Measurements from ENCODE around the gene XRCC1. TPM values are rescaled to one million over a fixed set of nuclear protein-coding genes. Genes with fewer than 3 reads are reported as not detected.

Gene XRCC1
- total RNA-seq, 2 experiments from 2014 or later = 29.4 to 32.4 TPM

DNA sequence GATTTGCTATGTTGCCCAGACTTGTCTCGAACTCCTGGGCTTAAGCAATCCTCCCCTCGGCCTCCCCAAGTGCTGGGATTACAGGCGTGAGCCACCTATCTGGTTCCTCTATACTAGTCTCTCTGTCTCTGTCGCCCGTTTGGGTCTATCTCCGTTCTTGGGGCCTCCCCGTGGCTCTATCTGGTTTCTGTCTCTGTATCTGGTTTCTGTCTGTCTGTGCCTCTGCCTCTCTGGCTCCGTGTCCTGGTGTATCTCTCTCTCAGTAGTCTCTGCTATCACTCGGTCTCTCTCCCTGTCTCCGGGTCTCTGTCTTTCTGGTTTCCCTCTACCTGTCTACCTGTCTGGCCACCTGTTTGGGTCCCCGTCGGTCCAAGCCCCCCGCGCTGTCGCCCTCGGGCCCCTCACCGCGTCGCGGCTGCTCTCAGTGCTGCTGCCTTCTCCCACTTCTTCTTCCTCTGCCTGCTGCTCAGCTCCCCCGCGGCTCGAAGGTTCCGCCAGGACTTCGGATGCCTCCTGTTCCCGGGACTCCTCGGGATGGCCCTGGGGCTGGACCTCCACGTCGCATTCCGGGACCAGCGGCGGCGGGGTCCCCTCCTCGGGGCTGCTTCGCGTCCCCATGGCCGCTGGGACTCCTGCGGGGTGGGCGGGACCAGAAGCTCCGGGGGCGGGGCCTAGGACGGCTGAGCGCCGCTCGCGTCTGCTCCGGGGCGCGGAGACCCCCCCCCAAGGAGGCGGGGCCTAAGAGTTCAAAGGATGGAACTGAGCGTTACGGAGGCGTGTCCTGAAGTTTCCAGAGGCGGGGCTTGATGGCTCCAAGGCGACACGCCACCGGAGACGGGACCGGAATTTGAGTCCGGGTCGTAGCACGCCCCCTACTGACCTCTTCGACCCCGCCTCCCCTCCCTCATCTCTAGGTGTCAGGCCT lies 71.6 kb downstream of the XRCC1 start:
- POLR2A ChIA-PET = interaction anchor here (0.8 to 1.7 kb wide), 7 partner anchors 16 to 93 kb away, joined by 3 to 6 read pairs (median 4); partner anchors contain the start of gene ZNF576
- CTCF ChIA-PET = interaction anchor here (1.0 to 5.1 kb wide), 8 partner anchors 10 to 71 kb away, joined by 3 to 39 read pairs (median 6); partner anchors contain the start of gene ETHE1
- intact Hi-C loops (cut with micrococcal nuclease) = loop anchor here (5.0 kb wide), 1 partner anchor 41 kb away; no protein-coding TSS in a partner anchor
- ATAC-seq (peak; percentile 97), DNase-seq (peak; percentile 100)
- Mint-ChIP-seq H3K27me3 (no peaks in the 10 kb centered on the region), H3K4me3 (peak overlapping the region; percentile 96), H3K27ac (peak overlapping the region; percentile 97), H3K36me3 (ENCODE audit: low read depth) (peaks cover 16% of the 10 kb centered on the region), H3K4me1 (ENCODE audit: low read depth) (peaks cover 18% of the 10 kb centered on the region), H3K9me3 (no peaks in the 10 kb centered on the region)
- TF ChIP-seq, protein P1, sequence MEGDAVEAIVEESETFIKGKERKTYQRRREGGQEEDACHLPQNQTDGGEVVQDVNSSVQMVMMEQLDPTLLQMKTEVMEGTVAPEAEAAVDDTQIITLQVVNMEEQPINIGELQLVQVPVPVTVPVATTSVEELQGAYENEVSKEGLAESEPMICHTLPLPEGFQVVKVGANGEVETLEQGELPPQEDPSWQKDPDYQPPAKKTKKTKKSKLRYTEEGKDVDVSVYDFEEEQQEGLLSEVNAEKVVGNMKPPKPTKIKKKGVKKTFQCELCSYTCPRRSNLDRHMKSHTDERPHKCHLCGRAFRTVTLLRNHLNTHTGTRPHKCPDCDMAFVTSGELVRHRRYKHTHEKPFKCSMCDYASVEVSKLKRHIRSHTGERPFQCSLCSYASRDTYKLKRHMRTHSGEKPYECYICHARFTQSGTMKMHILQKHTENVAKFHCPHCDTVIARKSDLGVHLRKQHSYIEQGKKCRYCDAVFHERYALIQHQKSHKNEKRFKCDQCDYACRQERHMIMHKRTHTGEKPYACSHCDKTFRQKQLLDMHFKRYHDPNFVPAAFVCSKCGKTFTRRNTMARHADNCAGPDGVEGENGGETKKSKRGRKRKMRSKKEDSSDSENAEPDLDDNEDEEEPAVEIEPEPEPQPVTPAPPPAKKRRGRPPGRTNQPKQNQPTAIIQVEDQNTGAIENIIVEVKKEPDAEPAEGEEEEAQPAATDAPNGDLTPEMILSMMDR (IDR thresholded peaks at IDR 0.05) = no peak

DNA sequence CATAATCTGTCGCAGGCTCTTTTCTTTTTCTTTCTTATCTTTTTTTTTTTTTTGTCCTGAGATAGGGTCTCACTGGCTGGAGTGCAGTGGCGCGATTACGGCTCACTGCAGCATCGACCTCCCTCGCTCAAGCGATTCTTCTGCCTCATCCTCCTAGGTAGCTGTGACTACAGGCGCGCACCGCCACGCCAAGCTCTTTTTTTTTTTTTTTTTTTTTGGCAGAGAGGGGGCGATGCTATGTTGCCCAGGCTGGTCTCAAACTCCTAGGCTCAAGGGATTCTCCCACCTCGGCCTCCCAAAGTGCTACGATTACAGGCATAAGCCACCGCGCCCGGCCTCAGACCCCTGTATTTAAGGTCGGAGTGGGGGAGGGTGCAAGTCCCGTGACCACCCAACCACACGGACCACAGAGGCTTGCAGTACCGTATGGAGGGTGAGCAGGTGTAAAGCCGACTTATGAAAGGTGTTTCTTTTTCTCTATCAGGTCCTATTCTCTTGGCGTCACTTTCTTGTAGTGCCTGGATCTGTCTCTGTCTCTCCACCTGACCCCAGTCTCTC lies 72.8 kb downstream of the XRCC1 start:
- H3K27ac Mint-ChIP-seq = no peak overlapping the region
- peak overlapping the region; percentile 96 for H3K4me3 Mint-ChIP-seq
- POLR2A ChIA-PET = no interaction called here

DNA sequence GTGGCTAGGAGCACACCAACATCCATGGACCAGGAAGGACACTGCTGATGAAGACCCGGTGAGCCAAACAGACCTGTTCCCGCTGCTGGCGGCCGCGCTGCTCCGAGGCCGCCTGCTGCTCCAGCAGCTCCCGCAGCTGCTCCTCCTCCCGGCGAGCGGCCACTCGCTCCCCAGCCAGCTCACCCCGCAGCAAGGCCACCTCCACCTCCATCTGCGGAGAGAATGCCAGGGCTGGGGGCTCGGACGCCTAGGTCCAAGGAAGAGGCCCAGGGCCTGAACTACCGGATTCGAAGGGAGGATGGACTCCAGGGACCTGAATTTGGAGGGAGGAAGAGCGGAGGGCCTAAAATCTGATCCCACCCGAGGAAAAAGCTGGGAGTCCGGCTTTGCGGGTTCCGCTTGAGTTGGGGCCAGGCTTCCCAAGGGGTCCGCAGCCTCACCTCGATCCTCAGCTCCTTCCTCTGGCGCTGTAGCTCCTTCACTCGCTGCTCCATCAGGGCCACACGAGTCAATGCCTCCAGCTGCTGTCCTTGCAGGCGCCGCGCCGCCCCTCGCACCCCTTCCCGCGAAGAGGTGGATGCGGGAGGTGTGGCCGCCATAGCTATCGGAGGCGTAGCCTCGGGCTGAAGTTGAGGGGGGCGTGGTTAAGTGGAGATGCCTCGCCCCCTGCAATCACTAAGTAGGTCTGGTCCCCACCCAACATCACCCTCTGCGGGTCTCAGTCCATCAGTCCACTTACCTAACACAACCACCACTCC lies 73.5 kb downstream of the XRCC1 start:
- CTCF ChIA-PET = interaction anchor here (0.9 to 5.1 kb wide), 2 partner anchors 18 to 54 kb away, joined by 3 to 39 read pairs; no protein-coding TSS in a partner anchor
- POLR2A ChIA-PET = interaction anchor here (0.8 kb wide), 1 partner anchor 11 kb away, joined by 3 read pairs; no protein-coding TSS in a partner anchor
- DNase-seq (no peak), ATAC-seq (no peak)
- no peak overlapping the region for H3K4me3 Mint-ChIP-seq
- no peak overlapping the region for H3K27ac Mint-ChIP-seq
- peaks cover 18% of the 10 kb centered on the region for H3K4me1 Mint-ChIP-seq (ENCODE audit: low read depth)
- TF ChIP-seq, protein P1 (IDR thresholded peaks at IDR 0.05) = no peak
- H3K9me3 Mint-ChIP-seq = no peaks in the 10 kb centered on the region
- peaks cover 15% of the 10 kb centered on the region for H3K36me3 Mint-ChIP-seq (ENCODE audit: low read depth)
- no peaks in the 10 kb centered on the region for H3K27me3 Mint-ChIP-seq
- intact Hi-C loops (cut with micrococcal nuclease) = loop anchor here (5.0 kb wide), 1 partner anchor 40 kb away; no protein-coding TSS in a partner anchor

More for the DNA sequence above, 72.8 kb downstream of the XRCC1 start:
- DNase-seq (no peak), ATAC-seq (no peak)
- no peaks in the 10 kb centered on the region for H3K9me3 Mint-ChIP-seq
- CTCF ChIA-PET = interaction anchor here (0.9 to 5.1 kb wide), 2 partner anchors 17 to 55 kb away, joined by 3 to 39 read pairs; no protein-coding TSS in a partner anchor
- TF ChIP-seq, protein P1 (IDR thresholded peaks at IDR 0.05) = no peak
- H3K27me3 Mint-ChIP-seq = no peaks in the 10 kb centered on the region
- peaks cover 15% of the 10 kb centered on the region for H3K36me3 Mint-ChIP-seq (ENCODE audit: low read depth)
- peaks cover 18% of the 10 kb centered on the region for H3K4me1 Mint-ChIP-seq (ENCODE audit: low read depth)
- intact Hi-C loops (cut with micrococcal nuclease) = loop anchor here (5.0 kb wide), 1 partner anchor 40 kb away; no protein-coding TSS in a partner anchor

DNA sequence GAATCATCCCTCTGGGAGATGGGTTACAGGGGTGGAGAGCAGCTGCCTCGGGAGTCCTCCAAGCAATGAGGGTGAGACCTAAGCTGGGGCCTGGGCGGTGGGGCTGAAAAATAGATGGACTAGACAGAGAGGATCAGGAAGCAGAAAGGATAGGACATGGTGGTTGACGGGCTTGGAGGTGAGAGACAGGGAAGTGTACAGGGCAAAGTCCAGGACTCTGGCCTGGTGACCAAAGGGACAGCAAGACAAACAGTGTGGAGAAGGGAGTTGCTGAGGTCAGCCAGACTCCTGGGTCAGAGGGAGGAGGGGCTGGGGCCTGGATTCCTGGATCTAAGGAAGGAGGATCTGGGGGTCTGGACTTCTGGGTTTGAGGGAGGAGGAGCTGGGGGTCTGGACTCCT lies 76.3 kb downstream of the XRCC1 start:
- H3K27me3 Mint-ChIP-seq = no peaks in the 10 kb centered on the region
- ATAC-seq (no peak), DNase-seq (no peak)
- H3K9me3 Mint-ChIP-seq = no peaks in the 10 kb centered on the region
- TF ChIP-seq, protein P1 (IDR thresholded peaks at IDR 0.05) = no peak
- peaks cover 9% of the 10 kb centered on the region for H3K4me1 Mint-ChIP-seq (ENCODE audit: low read depth)
- H3K4me3 Mint-ChIP-seq = no peak overlapping the region
- no peak overlapping the region for H3K27ac Mint-ChIP-seq
- POLR2A ChIA-PET = interaction anchor here (1.5 kb wide), 1 partner anchor 36 kb away, joined by 3 read pairs; no protein-coding TSS in a partner anchor
- peaks cover 16% of the 10 kb centered on the region for H3K36me3 Mint-ChIP-seq (ENCODE audit: low read depth)
- CTCF ChIA-PET = interaction anchor here (0.7 to 2.2 kb wide), 2 partner anchors 40 to 52 kb away, joined by 3 to 6 read pairs; no protein-coding TSS in a partner anchor
- intact Hi-C loops (cut with micrococcal nuclease) = no loop called here

All from activated CD8-positive, alpha-beta T cell treated with anti-CD3 and anti-CD28 coated beads for 36 hours (primary cell).